ENCODE results near the gene DTNB. TPM values are rescaled to one million over a fixed set of nuclear protein-coding genes. Genes with fewer than 3 reads are reported as not detected.

DTNB gene
- total and polyA plus RNA-seq, 2 donors (not counting 3 experiments of a cell fraction or from before 2014, with no cell fraction given): 11.5 to 17.0 TPM

GRCh38 chr2:25375371-25375988 is 297.9 kb downstream of the DTNB start:
- no peak for FAIRE-seq
- H3K9me1 ChIP-seq (replicated peaks; ENCODE audit: control insufficient read depth, extremely low read depth, insufficient read depth, low read length): no peaks in the 10 kb centered on the region
- ChIA-PET POLR2A (no interaction called here), CTCF (interaction anchor here (1.2 to 4.7 kb wide), 10 partner anchors 10 to 289 kb away, joined by 3 to 55 read pairs (median 8); partner anchors contain the start of gene DNMT3A)
- H3K27ac ChIP-seq (ENCODE audit: insufficient read depth, low read depth, low read length): no peak overlapping the region
- no peak for TF ChIP-seq MYC (IDR thresholded peaks at IDR 0.05; ENCODE audit: low read depth, low read length)
- TF ChIP-seq JUN (IDR thresholded peaks at IDR 0.05; ENCODE audit: borderline replicate concordance, insufficient read depth, insufficient read length, low read depth): no peak
- TF ChIP-seq, protein P1, sequence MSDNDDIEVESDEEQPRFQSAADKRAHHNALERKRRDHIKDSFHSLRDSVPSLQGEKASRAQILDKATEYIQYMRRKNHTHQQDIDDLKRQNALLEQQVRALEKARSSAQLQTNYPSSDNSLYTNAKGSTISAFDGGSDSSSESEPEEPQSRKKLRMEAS (IDR thresholded peaks at IDR 0.05; ENCODE audit: insufficient read depth, insufficient read length): no peak
- TF ChIP-seq EZH2 (IDR thresholded peaks at IDR 0.05; ENCODE audit: borderline replicate concordance, low read depth, low read length, severe bottlenecking): no peak
- TF ChIP-seq POLR2AphosphoS5 (IDR thresholded peaks at IDR 0.05; ENCODE audit: insufficient read depth, low read depth, low read length): no peak
- TF ChIP-seq FOS (IDR thresholded peaks at IDR 0.05; ENCODE audit: borderline replicate concordance, insufficient read depth, low read length): no peak
- TF ChIP-seq, protein P2, sequence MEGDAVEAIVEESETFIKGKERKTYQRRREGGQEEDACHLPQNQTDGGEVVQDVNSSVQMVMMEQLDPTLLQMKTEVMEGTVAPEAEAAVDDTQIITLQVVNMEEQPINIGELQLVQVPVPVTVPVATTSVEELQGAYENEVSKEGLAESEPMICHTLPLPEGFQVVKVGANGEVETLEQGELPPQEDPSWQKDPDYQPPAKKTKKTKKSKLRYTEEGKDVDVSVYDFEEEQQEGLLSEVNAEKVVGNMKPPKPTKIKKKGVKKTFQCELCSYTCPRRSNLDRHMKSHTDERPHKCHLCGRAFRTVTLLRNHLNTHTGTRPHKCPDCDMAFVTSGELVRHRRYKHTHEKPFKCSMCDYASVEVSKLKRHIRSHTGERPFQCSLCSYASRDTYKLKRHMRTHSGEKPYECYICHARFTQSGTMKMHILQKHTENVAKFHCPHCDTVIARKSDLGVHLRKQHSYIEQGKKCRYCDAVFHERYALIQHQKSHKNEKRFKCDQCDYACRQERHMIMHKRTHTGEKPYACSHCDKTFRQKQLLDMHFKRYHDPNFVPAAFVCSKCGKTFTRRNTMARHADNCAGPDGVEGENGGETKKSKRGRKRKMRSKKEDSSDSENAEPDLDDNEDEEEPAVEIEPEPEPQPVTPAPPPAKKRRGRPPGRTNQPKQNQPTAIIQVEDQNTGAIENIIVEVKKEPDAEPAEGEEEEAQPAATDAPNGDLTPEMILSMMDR (IDR thresholded peaks at IDR 0.05; ENCODE audit: extremely low read depth in 1 of 2, insufficient read depth in 1 of 2, low read depth in 1 of 2, low read length in 2 of 2): no peak
- no peak for TF ChIP-seq GATA2 (IDR thresholded peaks at IDR 0.05; ENCODE audit: insufficient read depth, insufficient read length, low read depth, low read length)
- TF ChIP-seq POLR2A (IDR thresholded peaks at IDR 0.05; ENCODE audit: low read depth, low read length): no peak
- H4K20me1 ChIP-seq (replicated peaks; ENCODE audit: control insufficient read depth, extremely low read depth, insufficient read depth, low read length): no peaks in the 10 kb centered on the region
- no peak overlapping the region for H3K9ac ChIP-seq (replicated peaks; ENCODE audit: extremely low read depth, insufficient read depth, low read length)
- no peak overlapping the region for H2AFZ ChIP-seq (ENCODE audit: low read depth, low read length)
- H3K79me2 ChIP-seq (ENCODE audit: control insufficient read depth, insufficient read depth, low read length): no peaks in the 10 kb centered on the region
- peaks cover 0 to 2% of the 10 kb centered on the region in 2 experiments for H3K27me3 ChIP-seq (ENCODE audit: control insufficient read depth in 2 of 2, insufficient read depth in 2 of 2, low read length in 2 of 2)
- no peak overlapping the region for H3K4me3 ChIP-seq (replicated peaks in 1 of 3; ENCODE audit: insufficient read depth in 1 of 3, low read depth in 1 of 3, low read length in 3 of 3)
- no peaks in the 10 kb centered on the region for H3K9me3 ChIP-seq (replicated peaks; ENCODE audit: control insufficient read depth, insufficient read depth, low read length)
- H3K4me2 ChIP-seq (ENCODE audit: insufficient read depth, low read length): no peak overlapping the region
- no peaks in the 10 kb centered on the region for H3K36me3 ChIP-seq (ENCODE audit: control insufficient read depth in 2 of 2, extremely low read depth in 1 of 2, insufficient read depth in 2 of 2, low read length in 2 of 2)
- DNase-seq (ENCODE audit: low read depth, low spot score): no peak
- peaks cover 11% of the 10 kb centered on the region for H3K4me1 ChIP-seq (ENCODE audit: control insufficient read depth, extremely low read depth, insufficient read depth, low read length)
- dilution Hi-C loops (cut with MboI; ENCODE audit: extremely low pct_ligation_motif_present, low sequenced_read_pairs): no loop called here
- intact Hi-C loops (cut with micrococcal nuclease): loop anchor here (5.0 kb wide), 1 partner anchor 287 kb away; no protein-coding TSS in a partner anchor
- no TSS peak for BruUV-seq (replicated peaks)
